Measurements from ENCODE around the gene GRK5. TPM values are rescaled to one million over a fixed set of nuclear protein-coding genes. Genes with fewer than 3 reads are reported as not detected.

GRK5 gene
- total and polyA plus RNA-seq, 2 experiments from 2014 or later, result 5.2 to 13.7 TPM

GRCh38 chr10:119201233-119201632 is 6.1 kb upstream of the GRK5 start:
- H3K4me3 ChIP-seq, result no peak overlapping the region
- no peaks in the 10 kb centered on the region for H3K36me3 ChIP-seq (ENCODE audit: low read depth)
- in situ Hi-C loops (cut with MboI), result no loop called here
- H4K20me1 ChIP-seq (ENCODE audit: insufficient read depth), result no peaks in the 10 kb centered on the region
- H3K4me2 ChIP-seq (ENCODE audit: unreplicated experiment), result no peak overlapping the region
- no peak for DNase-seq
- TF ChIP-seq EZH2phosphoT487 (IDR thresholded peaks at IDR 0.05; ENCODE audit: insufficient read depth, low read depth) (no peak), EZH2 (IDR thresholded peaks at IDR 0.05; ENCODE audit: insufficient read depth, poor library complexity, severe bottlenecking) (no peak)
- no peaks in the 10 kb centered on the region for H3K9me3 ChIP-seq (ENCODE audit: low read depth)
- no peaks in the 10 kb centered on the region for H3K9me2 ChIP-seq (ENCODE audit: insufficient read depth)
- H3K4me1 ChIP-seq (ENCODE audit: insufficient read depth), result peaks cover 29% of the 10 kb centered on the region
- no peak overlapping the region for H3K27ac ChIP-seq
- no peaks in the 10 kb centered on the region for H3K27me3 ChIP-seq (replicated peaks; ENCODE audit: insufficient read depth)
- peaks cover 37% of the 10 kb centered on the region for H3F3A ChIP-seq (ENCODE audit: insufficient read depth)
- WGBS, 2 experiments (ENCODE audit: low coverage in 1 of 2, low lambda C conversion rate in 2 of 2, missing lambda C conversion rate in 2 of 2), result 58 to 62% methylated on average over 1 of the region's 1 CpG
- H2AFZ ChIP-seq, result no peak overlapping the region
- H3K9ac ChIP-seq, result no peak overlapping the region
- no peaks in the 10 kb centered on the region for H3K79me2 ChIP-seq (ENCODE audit: insufficient read depth)

- DNase-seq, result peak; percentile 74
- 51 to 55% methylated on average over 4 of the region's 4 CpGs for WGBS, 2 experiments (ENCODE audit: low coverage in 1 of 2, low lambda C conversion rate in 2 of 2, missing lambda C conversion rate in 2 of 2)
- H3K27me3 ChIP-seq (replicated peaks; ENCODE audit: insufficient read depth), result no peaks in the 10 kb centered on the region
Observed at GRCh38 chr10:119203006-119203405, 4.4 kb upstream of the GRK5 start.

GRCh38 chr10:119205894-119206602 is 1.3 kb upstream of the GRK5 start:
- Histone ChIP-seq H3K79me2 (ENCODE audit: insufficient read depth) (peaks cover 31% of the 10 kb centered on the region), H3K4me3 (peak overlapping the region; percentile 86), H3K27me3 (replicated peaks; ENCODE audit: insufficient read depth) (no peaks in the 10 kb centered on the region), H2AFZ (peak overlapping the region; percentile 77), H3K9me2 (ENCODE audit: insufficient read depth) (no peaks in the 10 kb centered on the region), H3K9me3 (ENCODE audit: low read depth) (no peaks in the 10 kb centered on the region), H4K20me1 (ENCODE audit: insufficient read depth) (no peaks in the 10 kb centered on the region), H3K27ac (peak overlapping the region; percentile 96), H3K4me1 (ENCODE audit: insufficient read depth) (peaks cover 36% of the 10 kb centered on the region), H3K36me3 (ENCODE audit: low read depth) (no peaks in the 10 kb centered on the region), H3K4me2 (ENCODE audit: unreplicated experiment) (peak overlapping the region; percentile 71), H3F3A (ENCODE audit: insufficient read depth) (peaks cover 38% of the 10 kb centered on the region), H3K9ac (peak overlapping the region; percentile 96)
- in situ Hi-C loops (cut with MboI), result no loop called here
- DNase-seq, result no peak
- WGBS, 2 experiments (ENCODE audit: low coverage in 1 of 2, low lambda C conversion rate in 2 of 2, missing lambda C conversion rate in 2 of 2), result 38 to 41% methylated on average over 17 of the region's 17 CpGs
- TF ChIP-seq EZH2phosphoT487 (IDR thresholded peaks at IDR 0.05; ENCODE audit: insufficient read depth, low read depth), result no peak
- TF ChIP-seq EZH2 (IDR thresholded peaks at IDR 0.05; ENCODE audit: insufficient read depth, poor library complexity, severe bottlenecking), result no peak

More at GRCh38 chr10:119203006-119203405, 4.4 kb upstream of the GRK5 start:
- Histone ChIP-seq H3K4me3 (no peak overlapping the region), H3F3A (ENCODE audit: insufficient read depth) (peaks cover 32% of the 10 kb centered on the region), H3K4me2 (ENCODE audit: unreplicated experiment) (no peak overlapping the region), H3K9me3 (ENCODE audit: low read depth) (no peaks in the 10 kb centered on the region), H3K27ac (peak overlapping the region; percentile 22; the same call in 1 of the 2 replicates), H3K4me1 (ENCODE audit: insufficient read depth) (peaks cover 25% of the 10 kb centered on the region), H3K79me2 (ENCODE audit: insufficient read depth) (0 out of 2 replicates have a peak, but pooled peaks cover 3% of the 10 kb centered on the region), H3K9ac (no peak overlapping the region), H3K9me2 (ENCODE audit: insufficient read depth) (no peaks in the 10 kb centered on the region), H3K36me3 (ENCODE audit: low read depth) (no peaks in the 10 kb centered on the region), H2AFZ (no peak overlapping the region), H4K20me1 (ENCODE audit: insufficient read depth) (no peaks in the 10 kb centered on the region)
- TF ChIP-seq EZH2 (IDR thresholded peaks at IDR 0.05; ENCODE audit: insufficient read depth, poor library complexity, severe bottlenecking) (no peak), EZH2phosphoT487 (IDR thresholded peaks at IDR 0.05; ENCODE audit: insufficient read depth, low read depth) (no peak)
- in situ Hi-C loops (cut with MboI), result no loop called here

GRCh38 chr10:119206603-119207365 is 587 bp upstream of the GRK5 start:
- Histone ChIP-seq H4K20me1 (ENCODE audit: insufficient read depth) (no peaks in the 10 kb centered on the region), H3K36me3 (ENCODE audit: low read depth) (no peaks in the 10 kb centered on the region), H2AFZ (peak overlapping the region; percentile 77), H3K9me2 (ENCODE audit: insufficient read depth) (no peaks in the 10 kb centered on the region), H3K4me3 (peak overlapping the region; percentile 86), H3K27ac (peak overlapping the region; percentile 96), H3K4me2 (ENCODE audit: unreplicated experiment) (peak overlapping the region; percentile 71), H3F3A (ENCODE audit: insufficient read depth) (peaks cover 38% of the 10 kb centered on the region), H3K9me3 (ENCODE audit: low read depth) (no peaks in the 10 kb centered on the region), H3K27me3 (replicated peaks; ENCODE audit: insufficient read depth) (no peaks in the 10 kb centered on the region), H3K4me1 (ENCODE audit: insufficient read depth) (peaks cover 43% of the 10 kb centered on the region), H3K79me2 (ENCODE audit: insufficient read depth) (peaks cover 38% of the 10 kb centered on the region), H3K9ac (peak overlapping the region; percentile 96)
- in situ Hi-C loops (cut with MboI), result no loop called here
- 0 to 1% methylated on average over 29 to 70 of the region's 97 CpGs for WGBS, 2 experiments (ENCODE audit: low coverage in 1 of 2, low lambda C conversion rate in 2 of 2, missing lambda C conversion rate in 2 of 2)
- TF ChIP-seq EZH2 (IDR thresholded peaks at IDR 0.05; ENCODE audit: insufficient read depth, poor library complexity, severe bottlenecking) (no peak), EZH2phosphoT487 (IDR thresholded peaks at IDR 0.05; ENCODE audit: insufficient read depth, low read depth) (no peak)
- peak; percentile 92 for DNase-seq
